Right lobe of liver (tissue), 4 donors: Measurements from ENCODE around the gene ARRB1.

Experiments
- CTCF ChIP-seq, 4 donors: fragments of 200-600 bp in 3 of 4; fragments of 450-650 bp in 1 of 4; IDR thresholded peaks; one replicate each; pipeline versions ENCODE4 v1.5.1 to v1.8.0; 2016 to 2022; ENCODE audit warnings: antibody characterized with exemption in 4 of 4, mild to moderate bottlenecking in 2 of 4
- POLR2A ChIP-seq: fragments of 450-650 bp; IDR thresholded peaks from one replicate; pipeline ENCODE4 v1.6.1; 2017; ENCODE audit warnings: antibody characterized with exemption, mild to moderate bottlenecking
- donor health status: DM: no; HTN: no; CAD: no.
- donor health status: DM: no; HTN: no; CAD: no.
- donor health status: DM: no; HTN: yes; CAD: no.

GRCh38 chr11:75307058-75307457 lies 44.4 kb downstream of the ARRB1 start:
- TF ChIP-seq POLR2A (no peak), CTCF (IDR thresholded peaks at IDR 0.05) (no peak)
